Bronchial epithelial cell (primary cell): Measurements from ENCODE around the gene ADAMTSL2. TPM values are rescaled to one million over a fixed set of nuclear protein-coding genes. Genes with fewer than 3 reads are reported as not detected.
A peak's percentile ranks its signal among the peaks of the same experiment; 100 is the strongest.

Experiments
- DNase-seq: peaks from one replicate; pipeline ENCODE4 v3.0.0-alpha.2; 2010; ENCODE audit warnings: low read depth
- FAIRE-seq: peaks from 2 replicates; lab custom pipeline; 2011; peaks lifted over from hg19 to GRCh38; lab: Jason Lieb, UNC
- H3K27me3 ChIP-seq: 2 replicates; pipeline ENCODE4 v1.5.1; 2011; ENCODE audit warnings: low read length; ENCODE audit not compliant: control insufficient read depth, insufficient read depth
- H3K36me3 ChIP-seq: 2 replicates; pipeline ENCODE4 v1.5.1; 2011; ENCODE audit warnings: low read length; ENCODE audit not compliant: control insufficient read depth, insufficient read depth
- H3K4me3 ChIP-seq: 2 replicates; pipeline ENCODE4 v1.5.1; 2011; ENCODE audit warnings: mild to moderate bottlenecking, low read depth, low read length, control low read depth
- CTCF ChIP-seq: IDR thresholded peaks from 2 replicates; pipeline ENCODE4 v1.5.1; 2011; ENCODE audit warnings: mild to moderate bottlenecking, moderate library complexity, low read length, control low read depth, inconsistent platforms; ENCODE audit not compliant: insufficient read depth, severe bottlenecking
- total RNA-seq: library from RNA; depleted of rRNA; stranded (reverse); fragments of >200 nt; gene quantifications from 2 replicates; pipeline ENCODE4 v1.2.1, GENCODE V29; 2014

Gene ADAMTSL2
- total RNA-seq, 1 donor from 2014 or later: not detected

GRCh38 chr9:133532937-133533668 is 1.4 kb upstream of the ADAMTSL2 start:
- no peaks in the 10 kb centered on the region for H3K36me3 ChIP-seq
- FAIRE-seq: no peak
- peak; percentile 60 for TF ChIP-seq CTCF
- peak; percentile 26 for DNase-seq
- no peak overlapping the region for H3K4me3 ChIP-seq
- peaks cover 30% of the 10 kb centered on the region for H3K27me3 ChIP-seq

GRCh38 chr9:133533857-133534256 is 647 bp upstream of the ADAMTSL2 start:
- DNase-seq (no peak), FAIRE-seq (no peak)
- TF ChIP-seq CTCF: no peak
- Histone ChIP-seq H3K27me3 (peaks cover 25% of the 10 kb centered on the region), H3K36me3 (no peaks in the 10 kb centered on the region), H3K4me3 (no peak overlapping the region)

- no peaks in the 10 kb centered on the region for H3K36me3 ChIP-seq
- TF ChIP-seq CTCF: no peak
- DNase-seq (no peak), FAIRE-seq (no peak)
- H3K4me3 ChIP-seq: no peak overlapping the region
- H3K27me3 ChIP-seq: peaks cover 23% of the 10 kb centered on the region
These were observed 888 bp downstream of the ADAMTSL2 start for GRCh38 chr9:133535306-133535877.

GRCh38 chr9:133536080-133536479 is 1.6 kb downstream of the ADAMTSL2 start:
- DNase-seq (no peak), FAIRE-seq (no peak)
- Histone ChIP-seq H3K4me3 (no peak overlapping the region), H3K36me3 (no peaks in the 10 kb centered on the region), H3K27me3 (peaks cover 21% of the 10 kb centered on the region)
- no peak for TF ChIP-seq CTCF

- TF ChIP-seq CTCF: no peak
- FAIRE-seq (no peak), DNase-seq (no peak)
- no peaks in the 10 kb centered on the region for H3K36me3 ChIP-seq
- H3K4me3 ChIP-seq: no peak overlapping the region
- peaks cover 21% of the 10 kb centered on the region for H3K27me3 ChIP-seq
These were observed 2.0 kb downstream of the ADAMTSL2 start for GRCh38 chr9:133536536-133536935.
